NCI-H82 (cell line): ENCODE results near the gene CTAGE4.
"Not testable (repeated sequence)": the region's sequence is repeated elsewhere in the genome, so short reads cannot be mapped to it uniquely, and the experiment has no call there.

Experiments used
- DNase-seq: peaks from one replicate; lab custom pipeline; 2025; lab: John Stamatoyannopoulos, UW

CTAGE4 gene

DNA sequence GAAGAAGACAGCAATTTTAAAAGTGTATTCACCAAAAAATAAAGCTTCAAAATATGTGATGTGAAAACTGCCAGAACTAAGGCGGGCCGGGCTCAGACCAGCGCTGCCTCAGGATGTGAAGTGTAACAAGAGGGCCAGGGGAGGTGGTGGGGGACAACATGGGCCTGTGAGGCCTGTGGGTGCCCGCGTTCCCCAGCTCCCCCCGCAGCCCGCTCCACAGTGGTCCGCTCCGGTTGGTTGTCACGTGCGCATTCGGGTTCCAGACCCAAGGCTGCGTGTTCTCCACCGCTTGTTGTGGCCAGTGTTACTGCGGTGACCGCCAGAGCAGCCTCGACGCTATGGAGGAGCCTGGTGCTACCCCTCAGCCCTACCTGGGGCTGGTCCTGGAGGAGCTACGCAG is at the start of gene CTAGE4:
CTAGE4 (plus strand) TSS at position 301 of the 400 bp plus-strand sequence; CDS start at position 339, 38 bp downstream.
- not testable (repeated sequence) for DNase-seq

- no peak for DNase-seq
Observed at GRCh38 chr7:144134116-144134515, 49.1 kb upstream of the CTAGE4 start.

DNA sequence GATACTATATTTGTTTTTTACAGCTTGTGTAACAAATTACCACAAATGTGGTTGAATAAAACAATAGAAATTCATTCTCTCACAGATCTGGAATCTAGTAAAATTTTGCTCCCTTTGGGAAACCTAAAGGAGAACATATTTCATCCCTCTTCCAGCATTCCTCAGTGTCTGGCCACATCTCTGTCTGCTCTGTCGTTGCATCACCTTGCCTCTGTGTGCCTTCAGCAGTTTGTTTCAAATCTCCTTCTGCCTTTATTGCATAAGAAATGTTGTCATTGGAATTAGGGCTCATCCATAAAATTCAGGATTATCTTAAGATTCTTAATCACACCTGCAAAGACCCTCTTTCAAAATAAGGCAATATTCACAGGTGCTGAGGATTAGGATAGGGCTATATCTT is 45.8 kb upstream of the CTAGE4 start:
- DNase-seq = no peak

DNA sequence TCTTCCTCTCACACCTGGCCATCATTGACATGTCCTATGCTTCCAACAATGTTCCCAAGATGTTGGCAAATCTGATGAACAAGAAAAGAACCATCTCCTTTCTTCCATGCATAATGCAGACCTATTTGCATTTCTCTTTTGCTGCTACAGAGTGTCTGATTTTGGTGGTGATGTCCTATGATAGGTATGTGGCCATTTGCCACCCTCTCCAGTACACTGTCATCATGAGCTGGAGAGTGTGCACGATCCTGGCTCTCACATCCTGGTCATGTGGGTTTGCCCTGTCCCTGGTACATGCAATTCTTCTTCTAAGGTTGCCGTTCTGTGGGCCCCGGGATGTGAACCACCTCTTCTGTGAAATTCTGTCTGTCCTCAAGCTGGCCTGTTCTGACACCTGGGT is 41.1 kb upstream of the CTAGE4 start:
- no peak for DNase-seq

DNA sequence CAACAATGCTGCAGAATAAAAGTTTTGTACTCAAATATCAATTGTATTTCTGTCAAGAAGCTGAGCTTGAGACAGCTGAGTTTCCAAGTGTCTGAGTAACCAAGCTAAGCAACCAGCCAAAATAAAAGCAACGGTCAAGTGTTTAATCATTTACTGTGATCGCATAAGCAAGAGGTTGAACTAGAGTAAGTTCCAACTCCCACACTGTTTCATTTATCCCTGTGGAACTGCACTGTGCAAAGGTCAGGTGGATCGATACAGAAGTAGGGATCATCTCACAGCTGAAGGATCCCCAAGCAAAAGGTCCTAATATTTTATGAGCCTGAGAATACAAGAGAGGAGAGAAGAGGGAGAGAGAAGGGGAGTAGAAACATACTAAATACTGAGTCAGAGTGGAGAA is 38.8 kb upstream of the CTAGE4 start:
- no peak for DNase-seq

DNA sequence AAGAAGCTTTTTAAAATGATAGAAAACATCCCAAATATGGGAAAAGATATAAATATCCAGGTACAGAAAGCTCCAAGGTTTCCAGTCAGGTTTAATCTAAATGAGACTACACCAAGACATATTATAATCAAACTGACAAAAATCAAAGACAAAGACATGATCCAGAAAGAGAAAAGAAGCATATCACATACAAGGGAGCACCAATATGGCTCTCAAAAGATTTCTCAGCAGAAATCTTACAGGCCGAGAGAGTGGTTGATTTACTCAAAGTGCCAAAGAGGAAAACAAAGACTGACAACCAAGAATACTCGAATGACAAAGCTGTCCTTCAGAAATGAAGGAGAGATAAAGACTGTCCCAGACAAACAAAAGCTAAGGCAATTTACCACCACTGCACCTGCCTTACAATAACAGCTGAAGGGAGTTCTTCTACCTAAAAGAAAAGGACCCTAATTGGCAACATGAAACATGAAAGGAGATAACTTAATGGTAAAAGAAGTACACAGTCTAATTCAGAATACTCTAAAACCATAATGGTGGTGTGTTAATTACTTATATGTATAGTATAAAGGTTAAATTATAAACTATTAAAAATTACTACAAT is 34.9 kb upstream of the CTAGE4 start:
- no peak for DNase-seq

DNA sequence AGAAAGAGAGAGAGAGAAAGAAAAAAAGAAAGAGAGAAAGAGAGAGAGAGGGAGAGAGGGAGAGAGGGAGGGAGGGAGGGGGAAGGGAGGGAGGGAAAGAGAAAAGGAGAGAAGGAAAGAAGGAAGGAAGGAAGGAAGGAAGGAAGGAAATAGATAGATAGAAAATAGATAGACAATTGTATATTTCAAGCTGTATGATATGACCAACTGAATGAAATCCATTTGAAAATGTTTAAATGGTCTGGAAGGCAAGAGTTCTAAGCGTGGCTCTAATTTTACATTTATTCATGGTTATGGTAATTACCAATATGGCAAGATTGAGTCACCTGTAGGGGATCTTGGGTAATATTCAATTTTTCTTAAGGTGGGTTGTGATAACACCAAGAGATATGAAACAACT is 24.4 kb upstream of the CTAGE4 start:
- no peak for DNase-seq

DNA sequence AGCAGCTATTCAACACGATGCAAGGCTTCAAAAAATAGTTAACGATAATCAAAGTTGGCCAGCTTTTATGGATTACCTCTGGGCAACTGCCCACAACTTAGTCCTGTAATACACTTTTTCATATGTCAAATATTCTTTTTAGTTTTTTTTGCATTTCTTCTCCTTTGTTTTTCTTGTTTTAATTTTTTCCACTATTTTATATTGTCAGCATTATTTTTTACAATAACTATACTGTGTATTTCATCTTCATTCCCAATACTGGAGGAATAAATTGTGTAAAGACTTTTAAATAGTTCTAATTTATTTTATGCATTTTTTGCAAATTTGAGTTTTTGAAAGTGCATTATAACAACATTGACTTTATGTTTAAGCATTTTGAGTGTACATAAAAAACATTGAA is 18.5 kb upstream of the CTAGE4 start:
- no peak for DNase-seq

- DNase-seq = not testable (repeated sequence)
Observed at GRCh38 chr7:144171594-144172350, 11.5 kb upstream of the CTAGE4 start.

- no peak for DNase-seq
Observed at GRCh38 chr7:144174613-144175012, 8.7 kb upstream of the CTAGE4 start.

DNA sequence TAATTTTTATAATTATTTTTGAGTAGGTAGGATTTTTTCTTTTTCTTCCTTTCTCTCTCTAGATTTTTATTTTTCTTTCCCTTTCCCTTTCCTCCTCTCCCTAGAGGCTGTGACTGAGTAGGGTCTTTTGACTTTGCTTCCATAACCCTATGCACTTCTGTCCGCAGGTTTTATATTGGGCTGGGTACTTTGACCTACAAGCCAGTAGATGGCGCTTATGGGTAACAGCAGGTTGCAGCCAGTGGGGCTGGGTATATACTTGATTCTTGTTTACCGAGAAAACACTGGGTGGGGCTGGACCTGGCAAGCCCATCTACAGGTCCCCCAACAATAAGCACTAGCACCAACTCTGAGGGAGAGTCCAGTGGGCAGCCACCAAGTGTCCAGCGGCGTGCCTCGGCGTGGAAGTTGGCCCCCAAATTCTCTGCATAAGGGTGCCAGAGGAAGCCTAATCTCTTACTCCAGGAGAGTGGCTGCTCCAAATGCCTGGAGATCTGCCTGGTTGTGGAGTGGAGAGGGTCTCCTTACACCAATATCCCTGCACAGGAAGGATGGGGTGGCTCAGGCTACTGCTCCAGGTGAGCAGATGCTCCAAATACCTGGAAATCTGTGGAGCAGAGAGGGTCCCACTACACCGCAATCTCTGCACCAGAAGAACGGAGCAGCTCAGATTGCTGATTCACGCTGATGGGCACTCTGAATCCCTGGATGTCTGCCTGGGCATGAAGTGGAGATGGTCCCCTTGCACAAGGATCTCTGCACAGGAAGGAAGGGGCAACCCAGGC is 4.7 kb upstream of the CTAGE4 start:
- DNase-seq = peak; percentile 35

DNA sequence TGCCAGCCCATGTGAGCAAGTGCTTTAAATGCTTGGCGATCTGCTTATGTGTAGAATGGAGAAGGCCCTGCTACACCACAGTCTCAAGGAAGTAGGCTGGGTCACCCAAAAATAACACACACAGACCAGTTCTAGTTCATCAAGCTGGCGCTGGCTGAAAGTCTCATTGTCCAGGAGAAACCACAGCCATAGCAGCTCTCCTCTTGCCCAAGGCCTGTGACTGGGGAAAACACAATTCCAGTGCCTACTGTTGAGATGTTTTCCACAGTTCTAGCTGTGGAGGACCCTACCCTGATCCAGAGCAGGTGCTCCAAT is 4.1 kb upstream of the CTAGE4 start:
- DNase-seq = not testable (repeated sequence)

DNA sequence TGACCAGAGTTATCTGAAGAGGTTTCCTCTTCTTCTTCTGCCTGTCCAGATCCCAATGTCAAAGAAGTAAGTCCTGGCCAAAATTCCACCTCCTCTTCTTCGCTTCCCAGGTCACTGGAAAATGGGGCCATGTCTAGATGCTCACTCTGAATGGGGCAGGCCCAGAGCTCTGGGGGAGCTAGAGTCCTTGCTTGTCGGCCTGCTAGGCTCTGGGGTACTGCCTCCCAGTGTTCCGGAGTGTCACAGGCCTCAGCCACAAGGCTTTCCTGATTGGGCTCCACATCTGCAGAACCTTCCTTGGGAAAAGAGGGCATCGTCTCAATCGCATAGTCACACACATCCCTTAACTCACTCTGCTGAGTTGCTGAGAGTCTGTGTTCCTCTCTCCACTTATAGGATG is 4.6 kb downstream of the CTAGE4 start:
- not testable (repeated sequence) for DNase-seq

- not testable (repeated sequence) for DNase-seq
Observed at GRCh38 chr7:144188578-144189171, 5.4 kb downstream of the CTAGE4 start.

DNA sequence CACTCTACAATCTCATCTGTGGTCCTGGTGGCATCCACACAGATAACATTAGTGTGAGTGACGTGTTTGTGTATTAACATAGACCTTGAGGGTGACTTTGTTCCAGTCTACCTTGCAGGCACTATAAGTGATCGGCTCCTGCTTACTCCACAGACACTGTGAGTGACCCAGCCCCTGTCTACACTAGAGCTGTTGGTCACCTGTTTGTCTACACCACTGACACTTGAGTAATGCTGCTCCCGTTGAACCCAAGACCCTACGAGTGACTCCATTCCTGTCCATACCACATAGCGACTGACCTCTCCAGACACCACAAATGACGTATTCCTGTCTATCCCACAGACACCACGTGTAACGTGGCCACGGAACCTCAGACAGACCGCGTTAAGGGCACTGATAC is 10.5 kb downstream of the CTAGE4 start:
- not testable (repeated sequence) for DNase-seq

DNA sequence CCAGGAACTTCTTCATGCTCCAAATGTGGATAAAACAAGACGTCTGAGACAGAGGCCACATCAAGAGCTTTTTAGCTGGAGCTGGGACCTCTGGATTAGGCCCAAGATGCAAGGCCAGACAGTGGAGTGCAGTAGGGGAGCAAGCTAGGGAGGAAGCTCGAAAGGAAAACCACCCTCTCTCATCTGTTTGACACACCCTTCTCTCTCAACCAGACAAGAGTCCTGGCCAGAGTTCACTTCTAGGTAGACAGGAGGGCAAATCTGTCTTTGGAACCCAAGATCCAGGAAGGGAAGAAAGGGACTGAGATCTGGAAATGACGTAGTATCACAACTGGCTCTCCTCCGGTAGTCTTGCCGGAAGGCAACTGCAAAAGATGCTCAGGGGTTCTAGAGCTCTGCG is 11.2 kb downstream of the CTAGE4 start:
- DNase-seq = not testable (repeated sequence)

DNA sequence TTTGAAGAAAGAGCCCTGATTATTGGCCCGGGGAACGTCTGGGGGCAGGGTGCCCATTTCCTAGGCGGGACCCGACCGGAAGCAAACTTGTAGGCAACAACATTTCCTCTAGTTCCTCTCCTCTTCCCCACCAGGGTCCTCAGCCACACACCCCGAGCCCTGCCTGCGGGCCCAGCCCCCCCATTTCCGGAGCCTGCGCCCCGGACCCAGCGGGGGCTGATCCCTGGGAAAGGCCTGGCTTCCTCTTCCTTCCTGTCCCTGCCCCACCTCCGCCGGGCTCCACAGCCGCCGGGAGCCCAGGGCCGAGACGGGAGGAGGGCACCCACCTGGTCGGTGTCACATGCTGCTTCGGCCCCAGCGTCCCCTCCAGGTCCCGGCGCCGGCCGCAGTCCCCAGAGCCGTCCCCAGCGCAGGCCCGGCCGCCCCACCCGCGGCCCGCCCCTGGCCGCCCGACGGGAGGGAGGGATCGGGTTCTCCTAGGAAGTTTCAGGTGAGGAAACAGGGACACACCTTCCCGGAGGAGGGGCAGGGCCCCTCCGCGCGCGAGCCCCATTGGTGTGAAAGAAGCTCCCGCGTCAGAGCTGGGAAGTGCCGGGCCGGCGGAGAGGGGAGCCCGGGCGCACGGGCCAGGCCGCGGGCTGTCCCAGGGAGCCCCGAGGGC is 12.1 kb downstream of the CTAGE4 start, which contains the start of gene ARHGEF35:
ARHGEF35 (minus strand) TSS at position 622 of the 661 bp plus-strand sequence. CDS start 7,450 bp downstream, outside the sequence.
- DNase-seq = not testable (repeated sequence)

DNA sequence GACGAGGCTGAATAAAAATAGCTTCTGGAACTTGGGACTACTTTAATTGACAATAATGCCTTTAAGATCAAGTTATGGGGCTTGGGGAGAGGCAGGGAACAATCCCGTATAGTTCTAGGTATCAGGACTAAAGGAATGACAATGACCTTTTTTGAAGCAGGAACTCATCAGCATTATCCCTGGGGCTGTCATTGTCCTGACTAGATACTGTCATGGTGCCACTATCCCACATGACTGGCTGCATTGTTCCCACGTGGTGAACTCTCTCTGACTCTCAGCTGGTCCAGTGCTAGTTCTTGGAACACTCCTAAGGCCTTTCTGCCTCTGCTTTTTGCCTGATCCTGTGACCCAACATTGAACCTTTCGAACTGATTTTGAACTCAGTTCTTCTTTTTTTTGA is 15.7 kb downstream of the CTAGE4 start:
- not testable (repeated sequence) for DNase-seq

DNA sequence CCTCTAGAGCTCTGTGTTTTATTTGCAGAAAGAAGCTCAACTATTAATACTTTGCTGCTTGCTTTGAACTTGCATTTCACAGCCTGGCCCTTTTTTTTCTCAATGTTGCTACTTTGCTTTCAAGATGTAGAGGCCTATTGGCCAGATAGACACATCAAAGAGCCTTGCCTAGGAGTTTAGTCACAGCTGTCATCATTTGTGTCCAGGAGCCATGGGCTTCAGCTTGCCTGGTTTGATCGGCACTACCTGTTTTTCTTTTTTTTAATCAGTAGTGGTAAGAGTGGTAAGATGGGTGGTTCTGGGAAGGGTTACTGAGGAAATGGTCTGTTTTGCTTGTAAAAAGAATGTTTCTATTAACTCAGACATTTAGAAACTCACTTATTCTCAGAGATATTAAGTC is 18.7 kb downstream of the CTAGE4 start:
- not testable (repeated sequence) for DNase-seq

GRCh38 chr7:144203086-144203485 is 19.8 kb downstream of the CTAGE4 start:
- not testable (repeated sequence) for DNase-seq

- not testable (repeated sequence) for DNase-seq
Observed at GRCh38 chr7:144205306-144205705, 22.0 kb downstream of the CTAGE4 start.

DNA sequence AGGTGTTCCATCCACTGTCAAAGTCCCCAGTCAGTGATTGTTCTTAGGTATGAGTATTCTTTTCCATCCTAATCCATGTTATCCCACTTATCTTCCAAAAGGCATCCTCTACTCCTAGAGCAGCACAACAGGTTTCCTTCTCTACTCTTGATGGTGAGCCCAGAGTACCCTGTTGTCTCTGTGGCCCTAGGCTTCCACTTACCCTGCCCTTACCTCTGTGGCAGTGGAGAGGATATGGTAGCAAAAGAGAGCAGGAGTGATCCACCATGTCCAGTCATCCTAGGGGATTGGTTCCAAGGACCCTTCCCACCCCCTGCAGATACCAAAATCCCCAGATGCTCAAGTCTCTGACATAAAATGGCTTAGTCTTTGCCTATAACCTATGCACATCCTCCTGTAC is 33.9 kb downstream of the CTAGE4 start:
- DNase-seq = not testable (repeated sequence)
